Mucosa of descending colon (tissue), 3 donors: ENCODE measurements around the gene TMEM170A. TPM values are rescaled to one million over a fixed set of nuclear protein-coding genes. Genes with fewer than 3 reads are reported as not detected.
A peak's percentile ranks its signal among the peaks of the same experiment; 100 is the strongest.
"Not testable (repeated sequence)": the region's sequence is repeated elsewhere in the genome, so short reads cannot be mapped to it uniquely, and the experiment has no call there.

Source experiments
- ATAC-seq: fragments of 200-7000 bp; cut with Tn5 transposase; one replicate; pipeline ENCODE4 v1.9.1; 2020; ENCODE audit warnings: mild to moderate bottlenecking, moderate library complexity
- DNase-seq, 3 donors: peaks; one replicate each; pipeline ENCODE4 v3.0.0-alpha.2; 2020
- H3K36me3 ChIP-seq: fragments of 200-600 bp; one replicate; pipeline ENCODE4 v1.8.0; 2021; ENCODE audit warnings: low read depth, mild to moderate bottlenecking
- H3K4me1 ChIP-seq: fragments of 200-600 bp; one replicate; pipeline ENCODE4 v1.8.0; 2021; ENCODE audit warnings: low read depth, mild to moderate bottlenecking
- H3K4me3 ChIP-seq: fragments of 200-600 bp; one replicate; pipeline ENCODE4 v1.8.0; 2021; ENCODE audit warnings: mild to moderate bottlenecking
- H3K9me3 ChIP-seq: fragments of 200-600 bp; one replicate; pipeline ENCODE4 v1.8.0; 2021; ENCODE audit warnings: mild to moderate bottlenecking
- CTCF ChIP-seq: fragments of 200-600 bp; IDR thresholded peaks from one replicate; pipeline ENCODE4 v1.8.0; 2022; ENCODE audit warnings: antibody characterized with exemption, mild to moderate bottlenecking
- intact Hi-C, 2 donors: fragments of 100-400 bp; cut with DNase I in 1 of 2; cut with micrococcal nuclease in 1 of 2; formaldehyde crosslinking; loops; one replicate each; pipeline versions ENCODE4 v1.11.0 to v1.11.1; 2022; cut with DNase I, micrococcal nuclease
- total RNA-seq, 3 donors: library from RNA; stranded (reverse); fragmentation: NEBNext Ultra II Directional in 2 of 3; extraction: Animal tissue kit (Norgen Biotek cat#: 25700) in 2 of 3; gene quantifications; one replicate each; pipeline versions ENCODE4 v1.2.1 to v1.2.4, GENCODE V29; 2021 to 2023
- donor health status: DM: no; HTN: no; CAD: no; lungs with moderate emphysema.
- donor health status: DM: no; HTN: no; CAD: no.
- donor health status: DM: no; HTN: yes; CAD: no.

Gene TMEM170A
- total RNA-seq, 3 donors from 2014 or later, result 46.7 to 76.8 (median 46.7) TPM

GRCh38 chr16:75445298-75445697 is 19.2 kb downstream of the TMEM170A start:
- Histone ChIP-seq H3K36me3 (no peaks in the 10 kb centered on the region), H3K4me1 (no peaks in the 10 kb centered on the region), H3K9me3 (no peaks in the 10 kb centered on the region), H3K4me3 (no peak overlapping the region)
- DNase-seq, result no peak
- ATAC-seq, result no peak
- no peak for TF ChIP-seq CTCF
- intact Hi-C loops, result no loop called here

- no peak for ATAC-seq
- Histone ChIP-seq H3K4me3 (no peak overlapping the region), H3K9me3 (no peaks in the 10 kb centered on the region), H3K4me1 (no peaks in the 10 kb centered on the region), H3K36me3 (no peaks in the 10 kb centered on the region)
- TF ChIP-seq CTCF, result no peak
- intact Hi-C loops, result no loop called here
- DNase-seq, result no peak
Measured at GRCh38 chr16:75443298-75443697, 21.2 kb downstream of the TMEM170A start.

- ATAC-seq, result peak; percentile 75
- Histone ChIP-seq H3K4me3 (peak overlapping the region; percentile 68), H3K4me1 (peaks cover 8% of the 10 kb centered on the region), H3K9me3 (no peaks in the 10 kb centered on the region), H3K36me3 (no peaks in the 10 kb centered on the region)
- peak in 2 of 3 donors; percentile 52 to 83 for DNase-seq
- no peak for TF ChIP-seq CTCF
- intact Hi-C loops, result no loop called here
Measured at GRCh38 chr16:75433732-75434413, 30.6 kb downstream of the TMEM170A start.

- H3K9me3 ChIP-seq, result no peaks in the 10 kb centered on the region
- peak; percentile 18 for TF ChIP-seq CTCF
- H3K4me1 ChIP-seq, result peaks cover 8% of the 10 kb centered on the region
- peak within 1 kb of the TSS; percentile 68 for H3K4me3 ChIP-seq
- H3K36me3 ChIP-seq, result no peaks in the 10 kb centered on the region
- DNase-seq (peak; percentile 96 to 98 (median 96)), ATAC-seq (peak; percentile 98)
- intact Hi-C loops, result no loop called here
Measured at GRCh38 chr16:75432828-75433731, 31.4 kb downstream of the TMEM170A start, which contains the start of gene CFDP1. CFDP1 (minus strand) TSS chr16:75433503; CDS start chr16:75433352, 151 bp downstream.

GRCh38 chr16:75429621-75430403 is 34.7 kb downstream of the TMEM170A start:
- no peak for TF ChIP-seq CTCF
- Histone ChIP-seq H3K36me3 (no peaks in the 10 kb centered on the region), H3K4me1 (peaks cover 6% of the 10 kb centered on the region), H3K4me3 (no peak overlapping the region), H3K9me3 (no peaks in the 10 kb centered on the region)
- DNase-seq (no peak), ATAC-seq (no peak)
- intact Hi-C loops, result no loop called here

- H3K4me1 ChIP-seq, intact Hi-C loops, ATAC-seq, H3K36me3 ChIP-seq, DNase-seq, H3K4me3 ChIP-seq, H3K9me3 ChIP-seq: not testable (repeated sequence)
Measured at GRCh38 chr16:75426524-75426923, 38.0 kb downstream of the TMEM170A start.

- H3K36me3 ChIP-seq, H3K4me3 ChIP-seq, H3K4me1 ChIP-seq, H3K9me3 ChIP-seq, intact Hi-C loops, ATAC-seq, DNase-seq: not testable (repeated sequence)
Measured at GRCh38 chr16:75424105-75424762, 40.3 kb downstream of the TMEM170A start.
